Vagina (tissue), 2 donors: ENCODE measurements around the gene RTBDN.

Experiments used
- POLR2A ChIP-seq, 2 donors: fragments of 450-650 bp; IDR thresholded peaks; one replicate each; pipeline ENCODE4 v1.6.1; 2017; ENCODE audit warnings: antibody characterized with exemption in 2 of 2, mild to moderate bottlenecking in 2 of 2, moderate library complexity in 2 of 2
- TF ChIP-seq, protein P1 (sequence below), 3 experiments: fragments of 450-650 bp in 2 of 3; fragments of 200-600 bp in 1 of 3; sonication (generic) in 1 of 3; IDR thresholded peaks; one replicate each; pipeline ENCODE4 v1.5.1; 2017 to 2019; ENCODE audit warnings: antibody characterized with exemption in 3 of 3, mild to moderate bottlenecking in 2 of 3, moderate library complexity in 2 of 3

DNA sequence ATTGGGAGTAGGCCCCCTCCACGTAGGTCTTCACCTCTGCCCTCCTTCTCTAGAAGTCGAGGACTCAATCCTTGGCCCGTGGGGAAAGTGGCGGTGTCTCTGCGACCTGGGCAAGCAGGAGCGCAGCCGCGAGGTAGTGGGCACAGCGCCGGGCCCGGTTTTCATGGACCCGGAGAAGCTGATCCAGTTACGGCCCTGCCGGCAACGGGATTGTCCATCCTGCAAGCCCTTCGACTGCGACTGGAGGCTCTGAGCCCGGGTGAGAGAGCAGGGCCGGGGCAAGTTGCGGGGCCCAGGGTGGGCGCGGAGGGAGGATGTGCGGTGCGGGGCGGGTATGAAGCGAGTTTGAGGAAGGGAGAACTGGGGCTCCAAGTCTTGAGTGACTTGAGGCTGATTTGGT, 30.3 kb downstream of the RTBDN start:
- TF ChIP-seq, protein P1, sequence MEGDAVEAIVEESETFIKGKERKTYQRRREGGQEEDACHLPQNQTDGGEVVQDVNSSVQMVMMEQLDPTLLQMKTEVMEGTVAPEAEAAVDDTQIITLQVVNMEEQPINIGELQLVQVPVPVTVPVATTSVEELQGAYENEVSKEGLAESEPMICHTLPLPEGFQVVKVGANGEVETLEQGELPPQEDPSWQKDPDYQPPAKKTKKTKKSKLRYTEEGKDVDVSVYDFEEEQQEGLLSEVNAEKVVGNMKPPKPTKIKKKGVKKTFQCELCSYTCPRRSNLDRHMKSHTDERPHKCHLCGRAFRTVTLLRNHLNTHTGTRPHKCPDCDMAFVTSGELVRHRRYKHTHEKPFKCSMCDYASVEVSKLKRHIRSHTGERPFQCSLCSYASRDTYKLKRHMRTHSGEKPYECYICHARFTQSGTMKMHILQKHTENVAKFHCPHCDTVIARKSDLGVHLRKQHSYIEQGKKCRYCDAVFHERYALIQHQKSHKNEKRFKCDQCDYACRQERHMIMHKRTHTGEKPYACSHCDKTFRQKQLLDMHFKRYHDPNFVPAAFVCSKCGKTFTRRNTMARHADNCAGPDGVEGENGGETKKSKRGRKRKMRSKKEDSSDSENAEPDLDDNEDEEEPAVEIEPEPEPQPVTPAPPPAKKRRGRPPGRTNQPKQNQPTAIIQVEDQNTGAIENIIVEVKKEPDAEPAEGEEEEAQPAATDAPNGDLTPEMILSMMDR (IDR thresholded peaks at IDR 0.05): no peak
- no peak for TF ChIP-seq POLR2A (IDR thresholded peaks at IDR 0.05)
